ENCODE measurements around the gene KRT9.
"Not testable (repeated sequence)": the region's sequence is repeated elsewhere in the genome, so short reads cannot be mapped to it uniquely, and the experiment has no call there.

- not testable (repeated sequence) for TF ChIP-seq CTCF, POLR2A, POLR2AphosphoS5 (IDR thresholded peaks at IDR 0.05)
These were observed 48.2 kb upstream of the KRT9 start for GRCh38 chr17:41619927-41620582.

All from upper lobe of left lung (tissue), 4 donors.